Measurements from ENCODE around the gene ATP8B4. TPM values are rescaled to one million over a fixed set of nuclear protein-coding genes. Genes with fewer than 3 reads are reported as not detected.

Gene ATP8B4
- polyA plus RNA-seq, 3 donors: 6.1 to 9.6 (median 6.8) TPM

GRCh38 chr15:49946681-49947080 lies 172.4 kb downstream of the ATP8B4 start:
- H3K4me1 Mint-ChIP-seq: peaks cover 4% of the 10 kb centered on the region
- Histone ChIP-seq H3K27me3 (ENCODE audit: control insufficient read depth in 2 of 2, insufficient read depth in 2 of 2, low read length in 2 of 2) (no peaks in the 10 kb centered on the region), H3K4me1 (ENCODE audit: control insufficient read depth in 1 of 2, insufficient read depth in 2 of 2, low read length in 2 of 2) (no peaks in the 10 kb centered on the region), H3K4me3 (replicated peaks in 1 of 3; ENCODE audit: low read depth in 2 of 3, low read length in 3 of 3) (no peak overlapping the region), H3K9ac (ENCODE audit: insufficient read depth, low read length, poor library complexity, severe bottlenecking) (no peak overlapping the region), H3K9me3 (replicated peaks in 1 of 2; ENCODE audit: control insufficient read depth in 1 of 2, insufficient read depth in 1 of 2, low read length in 2 of 2) (peaks cover 4 to 21% of the 10 kb centered on the region in 2 donors), H2AFZ (ENCODE audit: insufficient read depth, low read depth, low read length, poor library complexity, severe bottlenecking) (no peak overlapping the region), H3K79me2 (ENCODE audit: insufficient read depth, low read length) (peaks cover 3% of the 10 kb centered on the region), H3K27ac (ENCODE audit: low read depth in 1 of 2, low read length in 2 of 2) (no peak overlapping the region), H4K20me1 (ENCODE audit: insufficient read depth, low read length) (no peaks in the 10 kb centered on the region), H3K36me3 (replicated peaks in 1 of 2; ENCODE audit: control insufficient read depth in 1 of 2, insufficient read depth in 2 of 2, low read length in 2 of 2) (peaks cover 0 to 27% of the 10 kb centered on the region in 2 donors), H3K4me2 (replicated peaks; ENCODE audit: extremely low read depth, low read length, poor library complexity, severe bottlenecking) (no peak overlapping the region)
- H3K36me3 Mint-ChIP-seq: peaks cover 25 to 45% of the 10 kb centered on the region in 2 donors
- no peak for DNase-seq
- H3K4me3 Mint-ChIP-seq: no peak overlapping the region
- intact Hi-C loops (cut with micrococcal nuclease): no loop called here
- WGBS (ENCODE audit: insufficient coverage): 100% methylated on average over 2 of the region's 2 CpGs
- H3K27ac Mint-ChIP-seq: peak overlapping the region in 6 of 7 donors; percentile 4 to 78 (median 44)
- peaks cover 16 to 45% (median 24%) of the 10 kb centered on the region in 7 donors for H3K9me3 Mint-ChIP-seq
- no peak for TF ChIP-seq CTCF (IDR thresholded peaks at IDR 0.05)
- H3K27me3 Mint-ChIP-seq (ENCODE audit: low read depth in 3 of 3): no peaks in the 10 kb centered on the region

GRCh38 chr15:49934487-49934886 lies 184.5 kb downstream of the ATP8B4 start:
- peaks cover 15 to 63% of the 10 kb centered on the region in 2 donors for H3K36me3 ChIP-seq (replicated peaks in 1 of 2; ENCODE audit: control insufficient read depth in 1 of 2, insufficient read depth in 2 of 2, low read length in 2 of 2)
- no peak for DNase-seq
- H3K4me1 ChIP-seq (ENCODE audit: control insufficient read depth in 1 of 2, insufficient read depth in 2 of 2, low read length in 2 of 2): no peaks in the 10 kb centered on the region
- peaks cover 47 to 55% of the 10 kb centered on the region in 2 donors for H3K36me3 Mint-ChIP-seq
- H3K4me1 Mint-ChIP-seq: no peaks in the 10 kb centered on the region
- no peaks in the 10 kb centered on the region for H3K27me3 Mint-ChIP-seq (ENCODE audit: low read depth in 3 of 3)
- no peak for TF ChIP-seq CTCF (IDR thresholded peaks at IDR 0.05)
- no peak overlapping the region for H3K27ac Mint-ChIP-seq
- no peak overlapping the region for H3K4me2 ChIP-seq (replicated peaks; ENCODE audit: extremely low read depth, low read length, poor library complexity, severe bottlenecking)
- H3K4me3 Mint-ChIP-seq: no peak overlapping the region
- WGBS (ENCODE audit: insufficient coverage): no CpG with 5 or more reads among the region's 2 CpGs
- H3K79me2 ChIP-seq (ENCODE audit: insufficient read depth, low read length): peaks cover under 1% of the 10 kb centered on the region
- H3K9me3 ChIP-seq (replicated peaks in 1 of 2; ENCODE audit: control insufficient read depth in 1 of 2, insufficient read depth in 1 of 2, low read length in 2 of 2): no peaks in the 10 kb centered on the region
- H2AFZ ChIP-seq (ENCODE audit: insufficient read depth, low read depth, low read length, poor library complexity, severe bottlenecking): no peak overlapping the region
- no peaks in the 10 kb centered on the region for H4K20me1 ChIP-seq (ENCODE audit: insufficient read depth, low read length)
- H3K9me3 Mint-ChIP-seq: no peaks in the 10 kb centered on the region
- intact Hi-C loops (cut with micrococcal nuclease): no loop called here
- no peaks in the 10 kb centered on the region for H3K27me3 ChIP-seq (ENCODE audit: control insufficient read depth in 2 of 2, insufficient read depth in 2 of 2, low read length in 2 of 2)
- H3K9ac ChIP-seq (ENCODE audit: insufficient read depth, low read length, poor library complexity, severe bottlenecking): no peak overlapping the region
- no peak overlapping the region for H3K4me3 ChIP-seq (replicated peaks in 1 of 3; ENCODE audit: low read depth in 2 of 3, low read length in 3 of 3)
- H3K27ac ChIP-seq (ENCODE audit: low read depth in 1 of 2, low read length in 2 of 2): no peak overlapping the region

All from CD14-positive monocyte (primary cell).